K562 (cell line): ENCODE results near the gene NUP205. TPM values are rescaled to one million over a fixed set of nuclear protein-coding genes. Genes with fewer than 3 reads are reported as not detected.

Source experiments
- ARID1B ChIP-seq: fragments of 450-650 bp; IDR thresholded peaks from 2 replicates; pipeline ENCODE4 v1.6.1; 2016; ENCODE audit warnings: antibody characterized with exemption, mild to moderate bottlenecking, inconsistent platforms
- FOXP1 ChIP-seq: sonication (generic); formaldehyde crosslinking; IDR thresholded peaks from 2 replicates; pipeline ENCODE4 v1.8.0; 2022; ENCODE audit warnings: mild to moderate bottlenecking, missing genetic modification reagents
- RCOR1 ChIP-seq, 2 experiments: IDR thresholded peaks; 2 replicates each; pipeline ENCODE4 v1.6.1; 2012; ENCODE audit warnings: low read depth in 2 of 2, low read length in 2 of 2, borderline replicate concordance in 1 of 2, improper control_type of control experiment in 1 of 2
- SRSF7 ChIP-seq: fragments of 200-400 bp; formaldehyde crosslinking; optimal IDR thresholded peaks from 2 replicates; pipeline ENCODE3; 2017; ENCODE audit warnings: mild to moderate bottlenecking, low read depth, low read length
- TSC22D4 ChIP-seq: fragments of 450-650 bp; IDR thresholded peaks from 2 replicates; pipeline ENCODE4 v1.6.1; 2016; ENCODE audit warnings: missing genetic modification characterization, missing biosample characterization, control low read depth
- XRCC5 ChIP-seq: fragments of 200-400 bp; formaldehyde crosslinking; IDR thresholded peaks from 2 replicates; pipeline ENCODE4 v1.6.1; 2017; ENCODE audit warnings: low read depth, mild to moderate bottlenecking, low read length
- ZNF507 ChIP-seq: conservative IDR thresholded peaks from 2 replicates; pipeline ENCODE4 v1.6.1; 2017; ENCODE audit warnings: missing genetic modification characterization, missing compliant biosample characterization
- polyA plus RNA-seq, 8 experiments: library from polyadenylated mRNA; depleted of rRNA in 4 of 8; stranded (reverse) in 5 of 8; unstranded in 3 of 8; fragments of >200 nt; fragmentation: Nextera tagmentation in 2 of 8; fragmentation: Illumina TruSeq in 1 of 8; extraction: Ambion mirVana in 2 of 8; extraction: Trizol in 1 of 8; gene quantifications; 2 replicates each; pipeline versions ENCODE4 v1.2.1 to v1.2.3, GENCODE V29; 2011 to 2014; ENCODE audit warnings: inconsistent platforms in 1 of 8, missing spikeins in 1 of 8
- total RNA-seq, 7 experiments: library from RNA; depleted of rRNA in 6 of 7; stranded (reverse); fragments of >200 nt in 6 of 7; fragmentation: Illumina TruSeq in 2 of 7; extraction: Trizol in 2 of 7; gene quantifications; 2 replicates each; pipeline versions ENCODE4 v1.2.1 to v1.2.3, GENCODE V29; 2011 to 2021; ENCODE audit warnings: low replicate concordance in 1 of 7
- TF ChIP-seq, protein P1 (sequence below): sonication (generic); formaldehyde crosslinking; IDR thresholded peaks from 2 replicates; pipeline ENCODE4 v1.8.0; 2022; ENCODE audit warnings: mild to moderate bottlenecking, missing genetic modification reagents, borderline replicate concordance
- TF ChIP-seq, protein P2 (sequence below): fragments of 250-450 bp; sonication (Bioruptor Pico); IDR thresholded peaks from 2 replicates; pipeline ENCODE4 v1.9.0; 2021; ENCODE audit warnings: mild to moderate bottlenecking
- TF ChIP-seq, protein P3 (sequence below): fragments of 450-650 bp; formaldehyde crosslinking; IDR thresholded peaks from 2 replicates; pipeline ENCODE4 v1.4.0; 2022; ENCODE audit warnings: mild to moderate bottlenecking, moderate library complexity
- TF ChIP-seq, protein P4 (sequence below), 2 experiments: fragments of 450-650 bp in 1 of 2; sonication (generic) in 1 of 2; formaldehyde crosslinking in 1 of 2; IDR thresholded peaks; 2 replicates each; pipeline versions ENCODE4 v1.7.1 to v1.9.0; 2016 to 2022; ENCODE audit warnings: inconsistent platforms in 1 of 2, mild to moderate bottlenecking in 1 of 2, missing genetic modification reagents in 1 of 2

The NUP205 gene
- total and polyA plus RNA-seq, 9 of the 15 experiments (the other 6 are each of a cell fraction or from before 2014, with no cell fraction given), result 101 to 282 (median 193) TPM

DNA sequence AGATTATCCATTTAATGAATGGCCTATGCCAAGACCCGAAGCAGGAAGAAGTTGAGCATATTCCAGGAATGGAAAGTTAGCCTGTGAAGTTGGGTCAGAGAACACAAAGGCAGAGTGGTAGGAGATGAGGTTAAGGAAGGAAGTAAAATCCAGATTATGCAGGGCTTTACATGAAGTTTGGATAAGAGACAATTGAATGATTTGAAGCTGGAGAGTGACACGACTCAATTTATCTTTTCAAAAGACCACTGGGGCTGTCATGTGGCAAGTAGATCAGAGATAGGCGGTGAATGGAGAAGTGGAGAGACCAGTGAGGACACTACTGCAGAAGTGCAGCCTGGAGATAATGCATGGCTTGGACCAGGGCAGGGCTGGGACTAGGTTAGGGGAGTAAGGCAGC, 40.7 kb upstream of the NUP205 start (continued):
- TF ChIP-seq TSC22D4 (tag) (no peak), XRCC5 (no peak), ARID1B (peak; percentile 83), SRSF7 (no peak), ZNF507 (tag) (no peak), RCOR1 (IDR thresholded peaks at IDR 0.05; ENCODE audit: borderline replicate concordance in 1 of 2, low read depth in 2 of 2, low read length in 2 of 2) (peak in 1 of 2 experiments; percentile 65; a peak in 1 of 4 replicates), FOXP1 (CRISPR knock-in tag) (no peak)
- TF ChIP-seq, protein P1, sequence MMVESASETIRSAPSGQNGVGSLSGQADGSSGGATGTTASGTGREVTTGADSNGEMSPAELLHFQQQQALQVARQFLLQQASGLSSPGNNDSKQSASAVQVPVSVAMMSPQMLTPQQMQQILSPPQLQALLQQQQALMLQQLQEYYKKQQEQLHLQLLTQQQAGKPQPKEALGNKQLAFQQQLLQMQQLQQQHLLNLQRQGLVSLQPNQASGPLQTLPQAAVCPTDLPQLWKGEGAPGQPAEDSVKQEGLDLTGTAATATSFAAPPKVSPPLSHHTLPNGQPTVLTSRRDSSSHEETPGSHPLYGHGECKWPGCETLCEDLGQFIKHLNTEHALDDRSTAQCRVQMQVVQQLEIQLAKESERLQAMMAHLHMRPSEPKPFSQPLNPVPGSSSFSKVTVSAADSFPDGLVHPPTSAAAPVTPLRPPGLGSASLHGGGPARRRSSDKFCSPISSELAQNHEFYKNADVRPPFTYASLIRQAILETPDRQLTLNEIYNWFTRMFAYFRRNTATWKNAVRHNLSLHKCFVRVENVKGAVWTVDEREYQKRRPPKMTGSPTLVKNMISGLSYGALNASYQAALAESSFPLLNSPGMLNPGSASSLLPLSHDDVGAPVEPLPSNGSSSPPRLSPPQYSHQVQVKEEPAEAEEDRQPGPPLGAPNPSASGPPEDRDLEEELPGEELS, result no peak
- TF ChIP-seq, protein P2, sequence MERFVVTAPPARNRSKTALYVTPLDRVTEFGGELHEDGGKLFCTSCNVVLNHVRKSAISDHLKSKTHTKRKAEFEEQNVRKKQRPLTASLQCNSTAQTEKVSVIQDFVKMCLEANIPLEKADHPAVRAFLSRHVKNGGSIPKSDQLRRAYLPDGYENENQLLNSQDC (CRISPR knock-in tag), result no peak
- TF ChIP-seq, protein P3, sequence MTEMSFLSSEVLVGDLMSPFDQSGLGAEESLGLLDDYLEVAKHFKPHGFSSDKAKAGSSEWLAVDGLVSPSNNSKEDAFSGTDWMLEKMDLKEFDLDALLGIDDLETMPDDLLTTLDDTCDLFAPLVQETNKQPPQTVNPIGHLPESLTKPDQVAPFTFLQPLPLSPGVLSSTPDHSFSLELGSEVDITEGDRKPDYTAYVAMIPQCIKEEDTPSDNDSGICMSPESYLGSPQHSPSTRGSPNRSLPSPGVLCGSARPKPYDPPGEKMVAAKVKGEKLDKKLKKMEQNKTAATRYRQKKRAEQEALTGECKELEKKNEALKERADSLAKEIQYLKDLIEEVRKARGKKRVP (CRISPR knock-in tag), result no peak
- TF ChIP-seq, protein P4, sequence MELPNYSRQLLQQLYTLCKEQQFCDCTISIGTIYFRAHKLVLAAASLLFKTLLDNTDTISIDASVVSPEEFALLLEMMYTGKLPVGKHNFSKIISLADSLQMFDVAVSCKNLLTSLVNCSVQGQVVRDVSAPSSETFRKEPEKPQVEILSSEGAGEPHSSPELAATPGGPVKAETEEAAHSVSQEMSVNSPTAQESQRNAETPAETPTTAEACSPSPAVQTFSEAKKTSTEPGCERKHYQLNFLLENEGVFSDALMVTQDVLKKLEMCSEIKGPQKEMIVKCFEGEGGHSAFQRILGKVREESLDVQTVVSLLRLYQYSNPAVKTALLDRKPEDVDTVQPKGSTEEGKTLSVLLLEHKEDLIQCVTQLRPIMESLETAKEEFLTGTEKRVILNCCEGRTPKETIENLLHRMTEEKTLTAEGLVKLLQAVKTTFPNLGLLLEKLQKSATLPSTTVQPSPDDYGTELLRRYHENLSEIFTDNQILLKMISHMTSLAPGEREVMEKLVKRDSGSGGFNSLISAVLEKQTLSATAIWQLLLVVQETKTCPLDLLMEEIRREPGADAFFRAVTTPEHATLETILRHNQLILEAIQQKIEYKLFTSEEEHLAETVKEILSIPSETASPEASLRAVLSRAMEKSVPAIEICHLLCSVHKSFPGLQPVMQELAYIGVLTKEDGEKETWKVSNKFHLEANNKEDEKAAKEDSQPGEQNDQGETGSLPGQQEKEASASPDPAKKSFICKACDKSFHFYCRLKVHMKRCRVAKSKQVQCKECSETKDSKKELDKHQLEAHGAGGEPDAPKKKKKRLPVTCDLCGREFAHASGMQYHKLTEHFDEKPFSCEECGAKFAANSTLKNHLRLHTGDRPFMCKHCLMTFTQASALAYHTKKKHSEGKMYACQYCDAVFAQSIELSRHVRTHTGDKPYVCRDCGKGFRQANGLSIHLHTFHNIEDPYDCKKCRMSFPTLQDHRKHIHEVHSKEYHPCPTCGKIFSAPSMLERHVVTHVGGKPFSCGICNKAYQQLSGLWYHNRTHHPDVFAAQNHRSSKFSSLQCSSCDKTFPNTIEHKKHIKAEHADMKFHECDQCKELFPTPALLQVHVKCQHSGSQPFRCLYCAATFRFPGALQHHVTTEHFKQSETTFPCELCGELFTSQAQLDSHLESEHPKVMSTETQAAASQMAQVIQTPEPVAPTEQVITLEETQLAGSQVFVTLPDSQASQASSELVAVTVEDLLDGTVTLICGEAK (IDR thresholded peaks at IDR 0.05), result no peak
- TF ChIP-seq, protein P4 (CRISPR knock-in tag; IDR thresholded peaks at IDR 0.05), result no peak
